GM06990 (cell line): ENCODE results near the gene MAPKBP1.

ENCODE experiments used
- DNase-seq: peaks from one replicate; pipeline ENCODE4 v3.0.0-alpha.2; 2011; ENCODE audit not compliant: insufficient read length; ENCODE audit errors: extremely low read depth
- H3K27me3 ChIP-seq: replicated peaks from 2 replicates; pipeline ENCODE4 v1.6.0; 2011; ENCODE audit warnings: low read length; ENCODE audit not compliant: control insufficient read depth, insufficient read depth
- H3K36me3 ChIP-seq: 2 replicates; pipeline ENCODE4 v1.5.1; 2011; ENCODE audit warnings: low read length; ENCODE audit not compliant: control insufficient read depth, insufficient read depth
- H3K4me3 ChIP-seq: replicated peaks from 2 replicates; pipeline ENCODE4 v1.5.1; 2011; ENCODE audit warnings: low read depth, mild to moderate bottlenecking, control low read depth, low read length
- CTCF ChIP-seq: IDR thresholded peaks from 2 replicates; pipeline ENCODE4 v1.5.1; 2011; ENCODE audit warnings: low read length, control low read depth, mild to moderate bottlenecking, inconsistent platforms; ENCODE audit not compliant: insufficient read depth, poor library complexity, severe bottlenecking

MAPKBP1 gene

GRCh38 chr15:41838400-41838897 is 64.2 kb downstream of the MAPKBP1 start, which contains the start of gene PLA2G4B:
TSS of gene PLA2G4B (plus strand) at chr15:41838847. CDS start at chr15:41838914, 67 bp downstream.
- H3K36me3 ChIP-seq, result no peaks in the 10 kb centered on the region; the same call in none of the 2 replicates
- H3K27me3 ChIP-seq, result no peaks in the 10 kb centered on the region
- DNase-seq, result no peak
- no peak for TF ChIP-seq CTCF
- no peak within 1 kb of the TSS for H3K4me3 ChIP-seq

- no peak for DNase-seq
These were observed 65.7 kb downstream of the MAPKBP1 start for GRCh38 chr15:41839781-41840491.

DNA sequence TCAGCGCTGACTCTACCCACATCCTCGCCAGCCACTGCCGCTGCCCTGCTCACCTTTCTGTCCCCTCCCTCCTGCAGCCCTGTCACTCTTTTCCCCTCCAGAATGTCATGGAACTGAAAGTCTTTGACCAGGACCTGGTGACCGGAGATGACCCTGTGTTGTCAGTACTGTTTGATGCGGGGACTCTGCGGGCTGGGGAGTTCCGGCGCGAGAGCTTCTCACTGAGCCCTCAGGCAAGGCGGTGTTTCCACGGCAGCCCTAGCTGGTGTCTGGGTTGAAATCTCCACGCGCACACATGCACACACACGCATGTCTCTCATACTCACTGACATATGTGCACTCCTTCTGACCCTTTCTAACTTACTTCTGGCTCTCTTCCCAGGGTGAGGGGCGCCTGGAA is 66.4 kb downstream of the MAPKBP1 start:
- no peak for TF ChIP-seq CTCF

More at GRCh38 chr15:41839781-41840491, 65.7 kb downstream of the MAPKBP1 start:
- no peaks in the 10 kb centered on the region; the same call in none of the 2 replicates for H3K36me3 ChIP-seq
- TF ChIP-seq CTCF, result no peak
- H3K27me3 ChIP-seq, result no peaks in the 10 kb centered on the region
- no peak overlapping the region for H3K4me3 ChIP-seq

GRCh38 chr15:41841131-41841530 is 66.8 kb downstream of the MAPKBP1 start:
- DNase-seq, result no peak
- Histone ChIP-seq H3K4me3 (no peak overlapping the region), H3K27me3 (no peaks in the 10 kb centered on the region), H3K36me3 (peaks cover under 1% of the 10 kb centered on the region)
- no peak for TF ChIP-seq CTCF

More for the DNA sequence above, 66.4 kb downstream of the MAPKBP1 start:
- DNase-seq, result no peak
- Histone ChIP-seq H3K36me3 (no peaks in the 10 kb centered on the region; the same call in none of the 2 replicates), H3K4me3 (no peak overlapping the region), H3K27me3 (no peaks in the 10 kb centered on the region)

DNA sequence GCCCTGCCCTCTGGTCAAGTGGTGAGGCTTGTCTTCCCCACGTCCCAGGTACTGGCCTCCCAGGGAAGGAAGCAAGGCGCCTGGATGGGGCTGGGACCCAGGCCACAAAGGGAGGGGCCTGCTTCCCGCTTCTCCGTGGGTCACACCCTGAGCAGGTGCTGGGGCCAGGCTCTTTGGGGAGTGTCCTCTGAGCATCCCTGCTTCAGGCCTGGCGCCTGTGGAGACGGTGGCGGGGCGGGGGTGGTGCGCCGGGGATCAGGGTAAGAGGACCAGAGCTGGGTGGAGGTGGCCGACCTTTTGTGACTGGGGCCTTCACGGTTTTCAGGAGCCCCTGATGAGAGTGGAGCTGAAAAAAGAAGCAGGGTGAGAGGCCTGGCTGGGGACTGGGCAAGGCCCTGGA is 67.9 kb downstream of the MAPKBP1 start:
- Histone ChIP-seq H3K27me3 (no peaks in the 10 kb centered on the region), H3K36me3 (peaks cover 3% of the 10 kb centered on the region), H3K4me3 (no peak overlapping the region)
- TF ChIP-seq CTCF, result no peak
- DNase-seq, result no peak
